GM12878 (cell line): ENCODE results near the gene PCLAF. TPM values are rescaled to one million over a fixed set of nuclear protein-coding genes. Genes with fewer than 3 reads are reported as not detected.

Experiments used
- ATAC-seq: fragments of 200-7000 bp; cut with Tn5 transposase; 3 replicates; pipeline ENCODE4 v1.9.1; 2020; ENCODE audit warnings: mild to moderate bottlenecking, moderate library complexity
- BruUV-seq: library from RNA; stranded (reverse); fragments of 400-500 nt; replicated peaks from 2 replicates; lab custom pipeline; 2021; lab: Mats Ljungman, UMichigan
- CTCF ChIA-PET: fragments of 300-600 bp; sonication (Branson Sonifier 250); formaldehyde crosslinking; extraction: SDS; loops from one replicate; lab custom pipeline; 2021; ENCODE audit warnings: inconsistent platforms; lab: Yijun Ruan, JAX
- POLR2A ChIA-PET: fragments of 350-600 bp; formaldehyde crosslinking; extraction: SDS; loops from one replicate; lab custom pipeline; 2021; ENCODE audit warnings: inconsistent platforms; lab: Charles Lee
- RAD21 ChIA-PET: fragments of 300-600 bp; sonication (Branson Sonifier 250); formaldehyde crosslinking; loops from one replicate; lab custom pipeline; 2023; ENCODE audit warnings: antibody characterized with exemption; ENCODE audit not compliant: unreplicated experiment; lab: Charles Lee
- SMC1A ChIA-PET: fragments of 300-600 bp; sonication (Branson Sonifier 250); formaldehyde crosslinking; loops from one replicate; lab custom pipeline; 2023; ENCODE audit not compliant: unreplicated experiment, uncharacterized antibody; lab: Charles Lee
- DNase-seq: peaks from one replicate; pipeline ENCODE4 v3.0.0-alpha.2; 2011; ENCODE audit warnings: low read depth, low spot score
- FAIRE-seq: peaks from 3 replicates; lab custom pipeline; 2011; peaks lifted over from hg19 to GRCh38; lab: Jason Lieb, UNC
- H2AFZ ChIP-seq: 2 replicates; pipeline ENCODE4 v1.6.0; 2011; ENCODE audit warnings: low read depth, low read length, control low read depth; ENCODE audit not compliant: control insufficient read depth
- H3K27ac ChIP-seq: 2 replicates; pipeline ENCODE4 v1.5.1; 2011; ENCODE audit warnings: control low read depth; ENCODE audit not compliant: control insufficient read depth, insufficient read depth
- H3K27me3 ChIP-seq, 2 experiments: replicated peaks in 1 of 2; 2 replicates each; pipeline versions ENCODE4 v1.6.0 to v1.6.1; 2011; ENCODE audit warnings: low read length in 1 of 2; ENCODE audit not compliant: control insufficient read depth in 2 of 2, insufficient read depth in 2 of 2
- H3K36me3 ChIP-seq, 2 experiments: 2 replicates each; pipeline ENCODE4 v1.5.1; 2011; ENCODE audit warnings: low read length in 1 of 2; ENCODE audit not compliant: control insufficient read depth in 2 of 2, insufficient read depth in 2 of 2
- H3K4me1 ChIP-seq: 2 replicates; pipeline ENCODE4 v1.6.1; 2011; ENCODE audit warnings: mild to moderate bottlenecking, low read length, moderate library complexity, mixed read lengths; ENCODE audit not compliant: control insufficient read depth, insufficient read depth
- H3K4me2 ChIP-seq: 2 replicates; pipeline ENCODE4 v1.6.0; 2011; ENCODE audit warnings: control low read depth; ENCODE audit not compliant: control insufficient read depth, insufficient read depth
- H3K4me3 ChIP-seq: fragments of 200-600 bp; sonication (generic); 2 replicates; pipeline ENCODE4 v1.5.1; 2016
- H3K79me2 ChIP-seq: 2 replicates; pipeline ENCODE4 v1.6.0; 2011; ENCODE audit warnings: low read length; ENCODE audit not compliant: control insufficient read depth, insufficient read depth
- H3K9ac ChIP-seq: 2 replicates; pipeline ENCODE4 v1.8.0; 2011; ENCODE audit warnings: low read length, control low read depth, mixed read lengths; ENCODE audit not compliant: control insufficient read depth, insufficient read depth
- H3K9me3 ChIP-seq: replicated peaks from 3 replicates; pipeline ENCODE4 v1.5.1; 2011; ENCODE audit warnings: mild to moderate bottlenecking, low read length; ENCODE audit not compliant: control insufficient read depth, insufficient read depth
- H4K20me1 ChIP-seq: 2 replicates; pipeline ENCODE4 v1.6.0; 2011; ENCODE audit not compliant: control insufficient read depth, insufficient read depth
- BMI1 ChIP-seq: fragments of 450-650 bp; IDR thresholded peaks from 2 replicates; pipeline ENCODE4 v1.6.1; 2016; ENCODE audit warnings: mild to moderate bottlenecking, moderate library complexity, borderline replicate concordance
- FOXM1 ChIP-seq: IDR thresholded peaks from 2 replicates; pipeline ENCODE4 v1.6.1; 2012; ENCODE audit warnings: low read depth, mild to moderate bottlenecking, inconsistent platforms, low read length, moderate library complexity
- GATAD2B ChIP-seq: fragments of 450-650 bp; conservative IDR thresholded peaks from 2 replicates; pipeline ENCODE4 v1.6.1; 2017; ENCODE audit warnings: low read depth, mild to moderate bottlenecking, moderate library complexity
- NFYA ChIP-seq: IDR thresholded peaks from 2 replicates; pipeline ENCODE4 v1.6.1; 2011; ENCODE audit warnings: low read depth, mild to moderate bottlenecking, low read length, improper control_type of control experiment, borderline replicate concordance
- RBBP5 ChIP-seq: fragments of 200-600 bp; sonication (generic); conservative IDR thresholded peaks from 2 replicates; pipeline ENCODE4 v1.6.1; 2016
- SMARCA5 ChIP-seq: fragments of 450-650 bp; IDR thresholded peaks from 2 replicates; pipeline ENCODE4 v1.6.1; 2017; ENCODE audit warnings: mild to moderate bottlenecking
- SP1 ChIP-seq: IDR thresholded peaks from one replicate; pipeline ENCODE4 v1.6.1; 2011; ENCODE audit warnings: low read depth, low read length
- SREBF1 ChIP-seq: IDR thresholded peaks from 2 replicates; pipeline ENCODE4 v1.6.1; 2012; ENCODE audit warnings: mild to moderate bottlenecking, low read length
- ZBED1 ChIP-seq: IDR thresholded peaks from 2 replicates; pipeline ENCODE4 v1.6.1; 2016; ENCODE audit warnings: borderline replicate concordance
- WGBS: methylation state at CpG from one replicate; pipeline ENCODE4 v1.1.6; 2016; ENCODE audit warnings: low lambda C conversion rate; ENCODE audit not compliant: insufficient replicate concordance, insufficient coverage; ENCODE audit errors: missing lambda C conversion rate; 5-methylcytosine and 5-hydroxymethylcytosine counted together
- in situ Hi-C: fragments of 300-500 bp; cut with MboI; formaldehyde crosslinking; loops from 9 replicates; pipeline ENCODE4 v1.14.3; 2018; ENCODE audit warnings: mixed read lengths
- intact Hi-C: fragments of 100-400 bp; cut with micrococcal nuclease; formaldehyde crosslinking; loops from one replicate; pipeline ENCODE4 v1.14.2; 2022; ENCODE audit not compliant: unreplicated experiment
- polyA plus RNA-seq, 11 experiments: library from polyadenylated mRNA; depleted of rRNA in 4 of 11; unstranded in 6 of 11; stranded (reverse) in 5 of 11; fragments of >200 nt; fragmentation: Nextera tagmentation in 4 of 11; fragmentation: Illumina TruSeq in 1 of 11; extraction: Ambion mirVana in 4 of 11; extraction: Trizol in 1 of 11; gene quantifications; 1 replicate in 1 of 11; 2 replicates in 10 of 11; pipeline versions ENCODE4 v1.2.1 to v1.2.3, GENCODE V29; 2011 to 2016; ENCODE audit warnings: inconsistent platforms in 2 of 11, missing spikeins in 2 of 11, low read depth in 1 of 11
- total RNA-seq, 4 experiments: library from RNA; depleted of rRNA in 3 of 4; stranded (reverse); fragments of >200 nt in 3 of 4; fragmentation: Illumina TruSeq in 1 of 4; extraction: Trizol in 1 of 4; gene quantifications; 2 replicates each; pipeline versions ENCODE4 v1.2.1 to v1.2.3, GENCODE V29; 2013 to 2021
- TF ChIP-seq, protein P1 (sequence below): fragments of 450-650 bp; IDR thresholded peaks from 2 replicates; pipeline ENCODE4 v1.6.1; 2016; ENCODE audit warnings: mild to moderate bottlenecking, moderate library complexity, borderline replicate concordance
- TF ChIP-seq, protein P2 (sequence below): IDR thresholded peaks from 2 replicates; pipeline ENCODE4 v1.6.1; 2012; ENCODE audit warnings: improper control_type of control experiment, low read depth, low read length; ENCODE audit not compliant: insufficient replicate concordance

Gene PCLAF
- total and polyA plus RNA-seq, 10 of the 15 experiments (the other 5 are each of a cell fraction or from before 2014, with no cell fraction given) = 79.0 to 627 (median 343) TPM

DNA sequence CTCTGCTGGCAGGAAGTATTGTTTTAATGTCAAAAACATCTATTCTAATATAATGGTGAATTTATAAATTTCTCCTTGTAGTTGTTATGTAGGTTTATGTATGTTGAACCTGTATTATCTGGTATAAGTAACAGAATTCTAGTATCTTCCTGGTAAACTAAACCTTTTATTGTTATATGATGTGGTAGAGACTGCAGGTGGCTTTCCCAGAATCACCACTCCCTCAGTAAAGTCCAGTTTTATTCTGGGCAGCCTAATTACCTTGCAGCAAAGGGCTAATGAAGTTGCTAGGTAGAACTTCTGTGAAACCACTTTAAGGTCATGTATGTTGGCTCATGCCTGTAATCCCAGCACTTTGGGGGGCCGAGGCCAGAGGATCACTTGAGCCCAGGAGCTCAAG, 40.9 kb downstream of the PCLAF start (continued):
- TF ChIP-seq, protein P1, sequence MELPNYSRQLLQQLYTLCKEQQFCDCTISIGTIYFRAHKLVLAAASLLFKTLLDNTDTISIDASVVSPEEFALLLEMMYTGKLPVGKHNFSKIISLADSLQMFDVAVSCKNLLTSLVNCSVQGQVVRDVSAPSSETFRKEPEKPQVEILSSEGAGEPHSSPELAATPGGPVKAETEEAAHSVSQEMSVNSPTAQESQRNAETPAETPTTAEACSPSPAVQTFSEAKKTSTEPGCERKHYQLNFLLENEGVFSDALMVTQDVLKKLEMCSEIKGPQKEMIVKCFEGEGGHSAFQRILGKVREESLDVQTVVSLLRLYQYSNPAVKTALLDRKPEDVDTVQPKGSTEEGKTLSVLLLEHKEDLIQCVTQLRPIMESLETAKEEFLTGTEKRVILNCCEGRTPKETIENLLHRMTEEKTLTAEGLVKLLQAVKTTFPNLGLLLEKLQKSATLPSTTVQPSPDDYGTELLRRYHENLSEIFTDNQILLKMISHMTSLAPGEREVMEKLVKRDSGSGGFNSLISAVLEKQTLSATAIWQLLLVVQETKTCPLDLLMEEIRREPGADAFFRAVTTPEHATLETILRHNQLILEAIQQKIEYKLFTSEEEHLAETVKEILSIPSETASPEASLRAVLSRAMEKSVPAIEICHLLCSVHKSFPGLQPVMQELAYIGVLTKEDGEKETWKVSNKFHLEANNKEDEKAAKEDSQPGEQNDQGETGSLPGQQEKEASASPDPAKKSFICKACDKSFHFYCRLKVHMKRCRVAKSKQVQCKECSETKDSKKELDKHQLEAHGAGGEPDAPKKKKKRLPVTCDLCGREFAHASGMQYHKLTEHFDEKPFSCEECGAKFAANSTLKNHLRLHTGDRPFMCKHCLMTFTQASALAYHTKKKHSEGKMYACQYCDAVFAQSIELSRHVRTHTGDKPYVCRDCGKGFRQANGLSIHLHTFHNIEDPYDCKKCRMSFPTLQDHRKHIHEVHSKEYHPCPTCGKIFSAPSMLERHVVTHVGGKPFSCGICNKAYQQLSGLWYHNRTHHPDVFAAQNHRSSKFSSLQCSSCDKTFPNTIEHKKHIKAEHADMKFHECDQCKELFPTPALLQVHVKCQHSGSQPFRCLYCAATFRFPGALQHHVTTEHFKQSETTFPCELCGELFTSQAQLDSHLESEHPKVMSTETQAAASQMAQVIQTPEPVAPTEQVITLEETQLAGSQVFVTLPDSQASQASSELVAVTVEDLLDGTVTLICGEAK = no peak
- TF ChIP-seq, all 136 proteins: peak for 0

DNA sequence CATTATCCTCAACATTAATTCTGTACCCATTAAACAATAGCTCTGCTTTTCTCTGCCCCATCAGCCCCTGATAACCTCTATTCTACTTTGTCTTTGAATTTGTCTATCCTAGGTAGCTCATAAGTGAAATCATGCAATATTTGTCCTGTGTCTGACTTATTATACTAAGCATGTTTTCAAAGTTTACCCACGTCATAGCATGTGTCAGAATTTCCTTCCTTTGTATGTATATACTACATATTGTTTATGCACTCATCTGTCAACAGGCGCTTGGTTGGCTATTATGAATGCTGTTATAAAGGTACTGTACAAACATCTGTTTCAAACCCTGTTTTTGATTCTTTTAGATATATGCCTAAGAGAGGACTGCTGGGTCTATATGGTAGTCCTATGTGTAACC, 43.5 kb downstream of the PCLAF start:
- no peak for FAIRE-seq
- Histone ChIP-seq H3K79me2 (no peaks in the 10 kb centered on the region; the same call in none of the 2 replicates), H3K4me2 (no peak overlapping the region), H3K27ac (no peak overlapping the region), H3K4me1 (no peaks in the 10 kb centered on the region), H3K36me3 (no peaks in the 10 kb centered on the region; a peak in 3 of 4 replicates), H2AFZ (no peak overlapping the region), H4K20me1 (no peaks in the 10 kb centered on the region), H3K27me3 (no peaks in the 10 kb centered on the region), H3K9me3 (no peaks in the 10 kb centered on the region; the same call in 2 of the 3 replicates), H3K4me3 (no peak overlapping the region), H3K9ac (no peak overlapping the region)
- SMC1A ChIA-PET = interaction anchor here (0.7 to 1.5 kb wide), 4 partner anchors 12 to 419 kb away, joined by 3 to 4 read pairs (median 3); no protein-coding TSS in a partner anchor
- CTCF ChIA-PET = interaction anchor here (0.6 to 1.4 kb wide), 3 partner anchors 13 to 316 kb away, joined by 3 to 4 read pairs (median 4); no protein-coding TSS in a partner anchor
- ATAC-seq = no peak
- no peak for DNase-seq
- in situ Hi-C loops (no loop called here), intact Hi-C loops (no loop called here)
- POLR2A ChIA-PET = interaction anchor here (0.9 to 1.0 kb wide), 2 partner anchors 11 to 13 kb away, joined by 3 to 4 read pairs; no protein-coding TSS in a partner anchor
- RAD21 ChIA-PET = no interaction called here
- WGBS = 97% methylated on average over 2 of the region's 2 CpGs
- BruUV-seq = no TSS peak
- TF ChIP-seq GATAD2B (no peak), NFYA (no peak), SREBF1 (no peak), SP1 (no peak), BMI1 (no peak), RBBP5 (no peak), ZBED1 (no peak), FOXM1 (no peak), SMARCA5 (no peak)
- TF ChIP-seq, protein P2, sequence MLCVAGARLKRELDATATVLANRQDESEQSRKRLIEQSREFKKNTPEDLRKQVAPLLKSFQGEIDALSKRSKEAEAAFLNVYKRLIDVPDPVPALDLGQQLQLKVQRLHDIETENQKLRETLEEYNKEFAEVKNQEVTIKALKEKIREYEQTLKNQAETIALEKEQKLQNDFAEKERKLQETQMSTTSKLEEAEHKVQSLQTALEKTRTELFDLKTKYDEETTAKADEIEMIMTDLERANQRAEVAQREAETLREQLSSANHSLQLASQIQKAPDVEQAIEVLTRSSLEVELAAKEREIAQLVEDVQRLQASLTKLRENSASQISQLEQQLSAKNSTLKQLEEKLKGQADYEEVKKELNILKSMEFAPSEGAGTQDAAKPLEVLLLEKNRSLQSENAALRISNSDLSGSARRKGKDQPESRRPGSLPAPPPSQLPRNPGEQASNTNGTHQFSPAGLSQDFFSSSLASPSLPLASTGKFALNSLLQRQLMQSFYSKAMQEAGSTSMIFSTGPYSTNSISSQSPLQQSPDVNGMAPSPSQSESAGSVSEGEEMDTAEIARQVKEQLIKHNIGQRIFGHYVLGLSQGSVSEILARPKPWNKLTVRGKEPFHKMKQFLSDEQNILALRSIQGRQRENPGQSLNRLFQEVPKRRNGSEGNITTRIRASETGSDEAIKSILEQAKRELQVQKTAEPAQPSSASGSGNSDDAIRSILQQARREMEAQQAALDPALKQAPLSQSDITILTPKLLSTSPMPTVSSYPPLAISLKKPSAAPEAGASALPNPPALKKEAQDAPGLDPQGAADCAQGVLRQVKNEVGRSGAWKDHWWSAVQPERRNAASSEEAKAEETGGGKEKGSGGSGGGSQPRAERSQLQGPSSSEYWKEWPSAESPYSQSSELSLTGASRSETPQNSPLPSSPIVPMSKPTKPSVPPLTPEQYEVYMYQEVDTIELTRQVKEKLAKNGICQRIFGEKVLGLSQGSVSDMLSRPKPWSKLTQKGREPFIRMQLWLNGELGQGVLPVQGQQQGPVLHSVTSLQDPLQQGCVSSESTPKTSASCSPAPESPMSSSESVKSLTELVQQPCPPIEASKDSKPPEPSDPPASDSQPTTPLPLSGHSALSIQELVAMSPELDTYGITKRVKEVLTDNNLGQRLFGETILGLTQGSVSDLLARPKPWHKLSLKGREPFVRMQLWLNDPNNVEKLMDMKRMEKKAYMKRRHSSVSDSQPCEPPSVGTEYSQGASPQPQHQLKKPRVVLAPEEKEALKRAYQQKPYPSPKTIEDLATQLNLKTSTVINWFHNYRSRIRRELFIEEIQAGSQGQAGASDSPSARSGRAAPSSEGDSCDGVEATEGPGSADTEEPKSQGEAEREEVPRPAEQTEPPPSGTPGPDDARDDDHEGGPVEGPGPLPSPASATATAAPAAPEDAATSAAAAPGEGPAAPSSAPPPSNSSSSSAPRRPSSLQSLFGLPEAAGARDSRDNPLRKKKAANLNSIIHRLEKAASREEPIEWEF = no peak
